SK-N-MC (cell line): Measurements from ENCODE around the gene TBC1D22A.

ENCODE experiments used
- EZH2 ChIP-seq: fragments of 200-600 bp; sonication (generic); IDR thresholded peaks from one replicate; pipeline ENCODE4 v1.6.1; 2017; ENCODE audit warnings: antibody characterized with exemption
- FOXP2 ChIP-seq: optimal IDR thresholded peaks from 2 replicates; pipeline ENCODE3; 2011; ENCODE audit warnings: mild to moderate bottlenecking, moderate library complexity; ENCODE audit not compliant: insufficient read depth; ENCODE audit errors: extremely low read length, control extremely low read depth
- POLR2AphosphoS5 ChIP-seq: IDR thresholded peaks from 2 replicates; pipeline ENCODE4 v1.6.1; 2012; ENCODE audit warnings: mild to moderate bottlenecking, low read depth, low read length, borderline replicate concordance

- TF ChIP-seq POLR2AphosphoS5: no peak
- no peak for TF ChIP-seq EZH2
- no peak for TF ChIP-seq FOXP2
These were observed 255.8 kb downstream of the TBC1D22A start for GRCh38 chr22:47018010-47018910.
